Loucy (cell line): Measurements from ENCODE around the gene TMEM132A.

Experiments
- EZH2phosphoT487 ChIP-seq: fragments of 200-600 bp; IDR thresholded peaks from 2 replicates; pipeline ENCODE4 v1.6.1; 2018; ENCODE audit warnings: antibody characterized with exemption, mild to moderate bottlenecking, moderate library complexity, borderline replicate concordance
- TF ChIP-seq, protein P1 (sequence below): fragments of 200-600 bp; sonication (generic); conservative IDR thresholded peaks from 2 replicates; pipeline ENCODE4 v1.5.1; 2014; ENCODE audit warnings: mild to moderate bottlenecking, antibody characterized with exemption, low read length

DNA sequence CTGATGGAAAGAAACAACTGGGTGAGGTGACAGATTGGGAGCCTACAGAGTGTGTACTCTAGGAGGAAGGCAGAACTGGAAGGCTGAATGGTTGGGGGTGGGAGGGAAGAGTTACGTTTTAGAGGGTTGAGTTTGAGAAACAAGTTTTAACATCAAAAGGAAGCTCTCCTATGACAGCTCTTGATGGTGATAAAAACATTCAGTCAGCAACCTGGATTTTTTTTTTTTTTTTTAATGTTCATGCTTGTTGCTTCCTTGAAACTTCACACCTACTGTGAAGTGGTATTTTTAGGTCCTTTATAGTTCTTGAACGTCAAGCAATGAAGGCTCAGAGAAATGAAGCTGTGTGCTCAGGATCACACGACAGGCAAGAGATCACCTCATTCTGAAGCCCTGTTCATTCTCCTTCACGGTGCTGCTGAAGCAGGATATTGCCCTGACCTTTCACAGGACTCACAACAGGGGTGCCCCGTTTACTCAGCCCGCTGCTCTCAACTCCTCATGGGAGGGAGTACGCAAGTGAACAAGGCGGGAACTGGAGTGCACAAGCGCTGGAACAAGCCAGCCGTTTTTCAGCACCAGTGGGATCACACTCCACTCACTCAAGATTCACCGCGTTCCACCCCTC, 11.9 kb upstream of the TMEM132A start:
- TF ChIP-seq, protein P1, sequence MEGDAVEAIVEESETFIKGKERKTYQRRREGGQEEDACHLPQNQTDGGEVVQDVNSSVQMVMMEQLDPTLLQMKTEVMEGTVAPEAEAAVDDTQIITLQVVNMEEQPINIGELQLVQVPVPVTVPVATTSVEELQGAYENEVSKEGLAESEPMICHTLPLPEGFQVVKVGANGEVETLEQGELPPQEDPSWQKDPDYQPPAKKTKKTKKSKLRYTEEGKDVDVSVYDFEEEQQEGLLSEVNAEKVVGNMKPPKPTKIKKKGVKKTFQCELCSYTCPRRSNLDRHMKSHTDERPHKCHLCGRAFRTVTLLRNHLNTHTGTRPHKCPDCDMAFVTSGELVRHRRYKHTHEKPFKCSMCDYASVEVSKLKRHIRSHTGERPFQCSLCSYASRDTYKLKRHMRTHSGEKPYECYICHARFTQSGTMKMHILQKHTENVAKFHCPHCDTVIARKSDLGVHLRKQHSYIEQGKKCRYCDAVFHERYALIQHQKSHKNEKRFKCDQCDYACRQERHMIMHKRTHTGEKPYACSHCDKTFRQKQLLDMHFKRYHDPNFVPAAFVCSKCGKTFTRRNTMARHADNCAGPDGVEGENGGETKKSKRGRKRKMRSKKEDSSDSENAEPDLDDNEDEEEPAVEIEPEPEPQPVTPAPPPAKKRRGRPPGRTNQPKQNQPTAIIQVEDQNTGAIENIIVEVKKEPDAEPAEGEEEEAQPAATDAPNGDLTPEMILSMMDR: no peak
- TF ChIP-seq EZH2phosphoT487: no peak
